Measurements from ENCODE around the gene ACADVL.

Gene ACADVL

DNA sequence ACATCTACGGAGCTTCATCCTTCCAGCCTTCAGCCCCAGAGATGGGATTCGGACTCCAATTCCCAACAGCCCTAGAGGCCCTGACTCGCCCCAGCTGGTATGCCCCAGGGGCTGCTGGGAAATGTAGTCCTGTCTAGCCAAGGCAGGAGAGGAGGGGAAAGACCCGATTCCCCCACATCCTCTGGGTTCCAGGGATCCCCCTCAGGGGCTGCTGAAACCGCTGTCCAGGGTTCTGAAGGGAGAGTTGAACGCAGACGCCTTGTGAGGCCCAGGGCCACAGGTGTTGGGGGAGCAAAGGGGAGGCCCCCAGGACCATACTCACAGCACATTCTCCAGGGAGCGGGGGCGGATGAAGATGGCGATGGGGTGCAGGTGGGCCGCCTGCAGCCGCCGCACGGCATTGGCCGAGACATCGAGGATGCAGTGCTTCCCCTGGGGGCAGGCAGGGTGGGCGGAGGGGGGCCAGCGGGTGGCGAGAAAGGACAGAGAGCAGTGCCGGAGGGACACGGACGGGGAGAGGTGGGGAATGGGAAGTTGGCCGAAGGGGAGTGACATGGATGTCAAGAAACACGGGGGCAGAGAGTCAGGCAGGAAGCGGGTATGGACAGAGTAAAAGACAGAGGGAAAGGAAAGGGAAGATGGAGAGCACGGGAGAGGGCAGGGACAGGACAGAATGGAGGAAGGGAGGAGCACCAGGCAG lies 28.0 kb upstream of the ACADVL start:
- peak; percentile 92 for DNase-seq (ENCODE audit: low spot score)

DNA sequence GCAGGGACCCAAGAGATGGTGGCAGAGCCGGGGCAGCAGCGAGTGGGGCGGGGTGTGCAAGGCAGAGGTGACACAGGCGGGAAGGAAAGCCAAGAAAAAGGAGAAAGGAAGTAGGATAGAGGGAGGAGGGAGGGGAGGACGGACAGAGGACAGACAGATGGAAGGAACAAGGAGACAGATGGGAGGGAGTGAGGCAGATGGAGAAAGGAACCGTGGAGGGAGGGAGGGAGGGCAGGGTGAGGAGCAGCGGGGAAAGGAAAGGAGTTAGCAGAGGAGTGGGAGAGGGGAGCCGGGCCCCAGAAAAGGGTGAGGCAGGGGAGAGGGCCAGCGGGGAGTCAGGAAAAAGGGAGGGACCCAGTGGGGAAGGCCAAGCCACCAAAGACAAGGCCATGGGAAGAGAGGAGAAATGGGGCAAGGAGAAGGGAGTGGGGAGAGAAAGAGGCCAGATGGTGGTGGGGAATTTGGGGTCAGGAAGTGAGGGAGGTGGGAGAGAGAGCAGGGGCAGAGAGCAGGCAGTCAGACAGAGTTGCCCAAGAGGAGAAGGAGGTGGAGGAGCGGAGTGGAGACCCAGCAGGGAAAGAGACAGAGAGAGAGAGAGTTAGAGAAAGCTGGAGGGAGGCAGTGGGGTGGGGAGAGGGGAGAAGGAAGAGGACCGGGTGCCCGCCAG lies 27.3 kb upstream of the ACADVL start:
- no peak for DNase-seq (ENCODE audit: low spot score)

DNA sequence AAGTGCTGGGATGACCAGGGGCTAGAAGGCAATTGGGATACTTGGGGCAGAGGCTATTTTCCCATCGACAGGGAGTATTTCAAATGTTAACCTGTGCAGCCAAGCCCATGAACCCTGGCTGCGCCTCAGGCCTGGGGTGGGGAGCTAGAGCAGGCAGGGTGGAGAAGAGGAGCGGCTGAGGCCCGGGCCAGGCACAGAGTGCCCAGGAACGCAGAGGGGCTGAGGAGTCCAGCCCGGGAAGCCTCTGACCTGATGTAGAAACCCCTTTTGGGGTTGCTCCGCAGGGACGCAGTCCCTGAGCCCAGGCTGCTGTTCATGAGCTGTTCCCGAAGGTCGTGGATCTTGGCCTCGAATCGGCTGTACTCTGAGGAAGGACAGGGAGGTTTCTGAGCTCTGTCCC lies 23.8 kb upstream of the ACADVL start:
- no peak for DNase-seq (ENCODE audit: low spot score)

DNA sequence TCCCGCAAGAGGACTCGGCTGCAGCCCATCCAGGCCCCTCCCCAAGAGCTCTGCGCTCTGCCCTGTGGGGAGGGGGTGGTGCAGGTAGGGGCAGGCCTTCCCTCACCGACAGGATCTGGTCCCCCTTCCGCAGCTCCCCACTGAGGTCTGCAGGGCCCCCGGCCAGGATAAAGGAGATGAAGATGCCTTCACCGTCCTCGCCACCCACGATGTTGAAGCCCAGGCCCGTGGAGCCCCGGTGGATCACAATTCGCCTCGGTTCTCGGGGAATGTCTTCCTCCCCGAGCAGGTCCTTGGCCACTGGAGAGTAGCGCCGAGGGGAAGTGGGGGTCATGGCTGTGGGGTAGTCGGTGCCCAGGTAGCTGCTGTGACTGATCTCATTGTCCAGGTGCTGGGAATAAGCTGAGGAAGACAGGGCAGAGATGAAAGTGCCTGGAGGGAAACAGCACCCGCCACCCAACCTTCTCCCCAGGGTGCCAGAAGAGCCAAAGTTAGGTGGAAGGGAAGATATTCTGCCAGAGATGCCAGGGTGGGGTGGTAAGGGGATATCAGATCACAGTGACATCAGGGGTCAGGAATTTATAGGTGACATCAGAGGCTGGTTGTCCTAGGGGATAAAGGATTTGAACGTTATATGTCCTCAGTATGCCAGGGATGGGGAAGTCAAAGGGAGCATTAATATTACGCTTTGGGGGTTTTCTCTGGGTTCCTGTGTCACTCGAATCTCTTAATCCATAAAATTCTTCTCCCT lies 22.9 kb upstream of the ACADVL start:
- no peak for DNase-seq (ENCODE audit: low spot score)

DNA sequence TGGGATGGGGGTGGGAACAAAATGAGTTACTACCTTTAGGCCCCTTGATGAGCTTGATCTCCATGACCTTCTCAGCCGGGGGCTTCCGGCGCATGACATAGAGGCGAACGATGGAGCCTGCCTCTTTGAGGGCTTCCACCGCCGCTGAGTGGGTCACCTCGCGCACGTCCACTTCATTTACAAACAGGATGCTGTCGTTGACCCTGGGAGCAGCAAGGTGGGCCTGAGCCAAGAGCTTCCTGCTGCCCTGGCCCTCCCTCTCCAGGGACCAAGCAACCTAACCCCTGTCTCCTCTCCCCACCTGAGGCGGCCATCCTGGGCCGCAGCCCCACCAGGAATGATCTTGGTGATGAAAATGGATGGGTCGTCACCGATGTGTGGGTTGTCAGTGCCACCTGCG lies 16.3 kb upstream of the ACADVL start:
- DNase-seq (ENCODE audit: low spot score) = no peak

DNA sequence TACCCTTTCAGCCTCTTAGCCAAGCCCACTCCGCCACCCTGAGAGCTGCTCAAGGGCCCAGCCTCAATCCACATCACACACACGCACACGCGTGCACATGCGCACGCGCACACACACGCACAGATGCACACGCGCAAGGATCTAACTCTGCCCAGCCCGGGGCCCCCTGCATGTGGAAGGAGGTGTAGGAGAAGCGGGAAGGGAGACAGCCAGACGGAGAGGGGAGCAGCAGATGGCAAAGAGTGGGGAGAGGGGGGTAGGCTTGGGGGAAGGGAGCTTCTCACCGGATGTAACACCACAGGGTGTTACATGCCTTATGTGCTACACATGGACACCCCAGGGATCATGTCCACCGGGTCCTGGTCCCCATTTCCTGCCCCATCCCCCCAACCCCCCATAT lies 15.4 kb upstream of the ACADVL start:
- no peak for DNase-seq (ENCODE audit: low spot score)

DNA sequence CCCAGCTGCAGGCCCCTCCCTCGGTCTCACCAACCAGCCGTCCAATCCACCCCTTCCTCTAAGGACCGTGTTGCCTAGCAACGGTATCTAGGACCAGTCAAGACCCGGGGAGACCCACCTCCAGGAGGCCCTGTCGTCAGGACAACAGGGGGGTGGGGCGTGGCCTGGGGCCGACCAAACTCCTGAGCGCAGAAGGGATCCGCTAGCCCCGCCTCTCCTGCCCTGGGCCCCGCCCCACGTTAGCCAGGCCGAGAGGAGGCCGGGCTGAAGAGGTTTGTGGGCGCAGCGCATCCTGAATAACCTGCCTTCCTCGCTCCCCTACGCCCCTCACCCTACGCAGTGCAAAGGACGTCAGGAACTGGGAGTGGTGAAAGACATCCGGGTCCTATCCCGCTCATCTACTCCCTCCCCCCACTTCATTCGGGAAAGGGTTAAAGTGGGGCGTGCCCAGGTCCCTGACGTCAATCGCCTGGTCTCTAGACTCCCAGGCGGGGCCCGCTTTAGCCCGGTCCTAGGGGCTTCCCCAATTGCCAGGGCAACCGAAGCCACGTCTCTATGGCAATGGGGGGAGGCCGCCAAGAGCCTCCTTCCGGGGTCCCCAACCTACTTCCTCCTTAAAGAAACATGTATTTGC lies 14.8 kb upstream of the ACADVL start:
- peak; percentile 96 for DNase-seq (ENCODE audit: low spot score)

DNA sequence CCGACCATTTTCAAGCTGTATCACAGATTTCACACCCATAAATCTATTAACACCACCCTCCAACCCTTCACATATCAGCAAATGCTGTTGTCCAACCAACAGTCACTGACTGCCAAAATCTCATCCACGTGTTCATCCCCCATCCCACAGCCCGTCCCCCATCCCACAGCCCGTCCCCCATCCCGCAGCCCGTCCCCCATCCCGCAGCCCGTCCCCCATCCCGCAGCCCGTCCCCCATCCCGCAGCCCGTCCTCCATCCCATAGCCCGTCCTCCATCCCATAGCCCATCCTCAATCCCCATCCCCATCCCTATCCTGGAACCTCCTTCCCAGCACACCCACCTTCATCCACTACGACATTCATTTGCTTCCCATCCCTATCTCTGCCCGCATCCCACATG lies 14.2 kb upstream of the ACADVL start:
- no peak for DNase-seq (ENCODE audit: low spot score)

DNA sequence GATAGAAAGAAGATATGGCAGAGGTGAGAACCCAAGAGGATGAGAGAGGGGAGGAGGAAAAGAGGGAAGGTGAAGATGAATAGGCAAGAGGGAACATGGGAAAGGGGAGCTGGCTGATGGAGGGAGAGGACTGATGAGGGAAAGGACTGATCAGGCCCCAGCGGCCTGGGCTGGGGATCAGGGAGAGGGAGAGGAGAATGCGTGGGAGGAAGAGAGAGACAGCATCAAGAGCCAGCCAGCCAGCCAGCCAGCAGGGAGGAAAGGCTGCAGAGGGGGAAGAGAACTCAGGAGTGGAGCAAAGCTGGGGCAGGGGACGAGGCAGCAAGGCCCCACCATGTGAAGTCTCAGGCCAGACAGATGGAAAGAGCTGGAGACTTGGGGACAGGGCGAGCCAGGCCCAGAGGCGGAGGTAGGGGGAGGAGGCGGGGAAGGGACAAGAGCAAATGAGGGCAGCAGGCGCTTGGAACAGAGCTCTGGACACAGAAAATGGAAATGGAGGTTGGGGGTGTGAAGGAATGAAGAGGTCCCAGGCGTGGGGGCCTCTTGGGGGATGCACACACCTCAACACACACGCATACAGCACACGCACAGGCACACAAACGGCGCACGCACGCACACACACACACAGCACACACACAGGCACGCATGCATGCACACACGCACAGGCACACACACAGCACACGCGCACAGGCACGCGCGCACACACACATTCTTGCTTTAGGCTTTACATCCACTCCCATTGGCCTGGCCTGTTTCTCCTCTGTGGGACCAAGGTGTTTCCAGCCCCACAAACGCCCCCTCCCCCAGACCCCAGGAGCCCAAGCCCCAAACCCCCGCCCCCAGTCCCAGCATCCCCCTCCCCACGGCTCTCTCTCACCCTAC lies 12.4 kb upstream of the ACADVL start:
- no peak for DNase-seq (ENCODE audit: low spot score)

DNA sequence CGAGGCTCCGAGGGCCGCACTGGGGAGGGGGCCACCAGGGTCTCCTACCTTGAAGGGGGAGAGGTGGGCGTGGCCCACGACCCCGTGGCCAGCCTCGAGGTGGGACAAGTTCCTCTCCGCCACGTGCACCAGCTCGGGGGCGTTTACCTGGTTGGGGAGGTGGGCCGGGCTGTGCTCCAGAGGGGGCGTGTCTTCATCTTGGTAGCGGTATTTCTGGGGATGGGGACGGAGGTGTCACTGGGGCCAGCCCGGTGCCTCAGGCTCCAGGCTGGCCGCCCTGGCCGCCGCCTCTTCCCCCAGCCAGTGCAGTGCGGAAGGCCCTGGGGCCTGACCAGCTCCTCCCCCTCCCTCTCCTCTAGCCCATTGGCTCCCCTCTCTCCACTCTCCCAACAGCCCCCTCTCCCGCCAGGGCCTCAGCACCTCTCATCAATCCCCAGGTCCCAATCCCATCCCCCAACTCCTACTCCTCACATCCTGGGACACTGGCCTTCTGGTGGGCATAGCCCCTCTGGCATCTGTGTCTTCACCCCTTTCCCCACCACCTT lies 11.6 kb upstream of the ACADVL start:
- DNase-seq (ENCODE audit: low spot score) = peak; percentile 42

DNA sequence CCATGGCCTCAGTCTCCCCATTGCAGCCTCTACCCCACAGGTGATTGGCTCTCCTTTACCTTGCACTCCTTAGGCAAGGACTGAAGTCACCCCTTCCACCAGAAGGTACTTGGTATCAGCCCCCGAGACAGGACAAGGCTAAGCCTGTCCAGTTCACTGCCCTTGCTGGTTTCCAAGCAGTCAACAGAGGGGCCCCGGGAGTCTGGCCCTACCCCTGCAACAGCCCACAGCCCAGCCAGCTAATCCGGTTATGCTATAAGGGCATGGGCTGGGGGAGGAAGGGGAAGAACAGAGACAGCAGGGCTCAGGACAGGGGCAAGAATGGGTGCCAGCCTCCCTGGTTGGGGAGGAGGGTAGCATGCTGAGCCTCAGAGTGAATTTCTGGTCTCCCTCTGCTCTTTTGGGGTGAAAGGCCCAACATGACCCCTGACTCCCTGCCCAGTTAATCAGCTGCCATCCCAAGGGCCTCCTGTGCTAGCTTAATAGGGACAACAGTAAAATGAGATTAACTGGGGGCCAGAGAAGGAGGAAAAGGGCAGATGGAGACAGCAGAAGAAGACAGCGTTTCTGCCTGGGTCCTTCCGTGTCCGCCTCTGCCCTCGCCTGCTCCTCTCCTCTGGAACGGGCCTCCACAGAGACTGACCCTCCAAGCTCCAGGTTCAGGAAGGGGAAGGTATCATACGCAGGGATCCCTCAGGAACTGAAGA lies 10.8 kb upstream of the ACADVL start:
- no peak for DNase-seq (ENCODE audit: low spot score)

DNA sequence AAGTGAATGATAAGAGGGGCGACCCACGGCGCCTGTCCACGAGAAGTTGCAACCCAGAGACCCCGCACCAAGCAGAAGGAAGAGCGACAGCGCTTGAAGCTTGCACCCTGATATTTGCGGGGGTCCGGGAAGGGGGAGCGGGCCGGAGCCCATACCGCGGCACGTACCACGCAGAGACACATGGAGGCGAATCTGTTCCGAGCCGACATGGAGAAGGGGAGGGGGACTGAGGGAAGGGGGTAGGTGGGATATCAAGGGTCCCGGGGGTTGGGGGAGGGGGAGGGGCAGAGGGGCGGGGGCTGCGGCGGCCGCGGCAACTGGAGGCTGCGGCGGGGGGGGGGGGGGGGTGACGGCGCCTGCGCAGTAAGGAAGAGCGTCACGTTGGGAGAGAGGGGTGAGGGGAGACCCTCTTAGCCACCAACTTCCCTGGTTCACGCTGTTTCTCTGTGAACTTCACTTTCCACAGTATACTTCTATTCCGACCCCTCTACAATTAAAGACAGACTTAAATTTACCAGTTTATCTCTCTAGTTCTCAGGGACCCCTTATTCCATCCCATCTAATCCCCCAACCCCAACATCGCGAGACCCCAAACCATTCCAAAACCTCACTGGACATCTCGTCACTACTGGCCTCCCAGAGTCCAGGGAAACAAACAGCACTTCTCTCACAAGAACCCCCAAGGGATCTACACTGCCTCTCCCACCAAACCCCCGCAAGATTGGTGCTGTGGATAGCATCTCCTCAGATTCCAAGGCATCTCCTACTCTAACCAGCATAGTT lies 8.1 kb upstream of the ACADVL start:
- no peak for DNase-seq (ENCODE audit: low spot score)

DNA sequence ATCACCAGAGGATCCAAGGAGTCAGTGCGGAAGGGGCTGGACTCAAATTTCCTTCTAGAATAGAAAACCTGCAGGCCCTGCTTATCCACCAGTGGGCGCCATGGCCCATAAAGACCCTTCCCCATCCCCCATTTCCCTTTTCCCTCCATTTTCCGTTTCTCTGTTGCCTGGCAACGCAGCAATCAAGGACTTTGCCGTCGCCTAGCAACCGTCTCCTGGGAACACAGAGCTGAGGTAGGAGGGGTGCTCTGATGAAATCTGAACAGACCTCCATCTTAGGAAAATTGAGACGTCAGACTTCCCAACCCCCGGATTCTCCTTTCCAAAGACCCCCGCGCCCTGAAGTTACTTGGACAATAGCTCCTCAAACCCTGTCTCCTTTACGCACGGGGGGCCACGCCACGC lies 5.8 kb upstream of the ACADVL start:
- DNase-seq (ENCODE audit: low spot score) = peak; percentile 82

DNA sequence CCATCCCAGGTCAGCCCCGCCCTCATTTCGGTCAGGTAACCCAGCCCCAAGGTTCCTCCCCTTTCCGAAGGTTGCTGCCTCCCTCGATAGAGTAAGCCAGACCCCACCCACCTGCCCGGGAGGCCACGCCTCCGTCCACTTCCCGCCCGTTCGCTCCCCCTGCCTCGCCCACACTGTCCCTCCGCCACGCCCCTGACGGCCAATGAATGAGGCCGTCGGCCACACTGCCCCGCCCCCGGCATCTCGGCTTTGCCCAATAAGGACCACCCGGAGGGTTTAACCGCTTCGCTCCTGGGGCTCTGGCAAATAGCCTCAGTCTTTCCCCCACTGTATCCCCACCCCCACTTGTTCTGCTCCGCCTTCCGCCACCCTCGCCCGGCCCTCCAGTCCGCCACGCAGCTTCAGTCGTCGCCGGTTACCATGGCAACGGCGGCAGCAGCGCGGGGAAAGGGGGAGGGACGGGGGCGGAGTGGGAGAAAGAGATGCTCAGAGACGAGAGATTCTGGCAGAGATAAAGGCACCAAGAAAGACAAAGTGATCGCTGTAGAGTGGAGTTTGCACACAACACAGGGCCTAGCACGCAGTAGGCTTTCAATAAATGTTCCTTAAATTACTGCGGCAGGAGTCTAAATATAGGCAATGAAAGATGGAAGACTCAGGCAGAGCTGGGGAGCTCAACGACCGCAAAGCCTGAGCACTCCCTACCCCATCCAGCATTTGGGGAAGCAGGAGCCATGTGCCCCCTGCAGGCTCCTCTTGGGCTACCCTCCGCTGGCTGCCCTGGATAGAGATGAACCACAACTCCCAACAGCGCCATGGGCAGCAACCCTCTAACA lies 5.2 kb upstream of the ACADVL start:
- DNase-seq (ENCODE audit: low spot score) = peak; percentile 94

DNA sequence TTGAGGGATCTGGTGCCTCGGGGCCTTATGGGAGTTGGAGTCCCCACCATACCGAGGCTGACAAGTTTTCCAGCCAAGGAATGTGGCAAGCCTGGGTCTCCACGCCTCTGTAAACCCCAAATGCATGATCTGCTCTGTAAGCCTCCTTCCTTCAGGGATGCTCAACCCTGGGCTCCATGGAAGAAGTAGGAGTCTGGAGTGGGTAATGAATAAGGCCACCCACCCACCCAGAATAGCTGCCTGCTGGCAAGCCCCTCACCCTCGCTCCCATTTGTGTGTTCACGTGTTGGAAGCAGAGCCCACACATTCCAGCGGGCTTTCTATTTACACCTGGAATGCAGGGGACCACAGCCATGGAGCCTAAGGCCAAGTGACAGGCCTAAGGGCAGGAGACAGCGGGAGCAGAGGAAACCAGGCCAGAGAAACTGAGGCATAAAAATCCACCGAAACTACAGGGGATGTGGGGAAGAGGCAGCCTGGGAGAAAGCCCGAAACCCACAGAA lies 4.6 kb upstream of the ACADVL start:
- DNase-seq (ENCODE audit: low spot score) = no peak

DNA sequence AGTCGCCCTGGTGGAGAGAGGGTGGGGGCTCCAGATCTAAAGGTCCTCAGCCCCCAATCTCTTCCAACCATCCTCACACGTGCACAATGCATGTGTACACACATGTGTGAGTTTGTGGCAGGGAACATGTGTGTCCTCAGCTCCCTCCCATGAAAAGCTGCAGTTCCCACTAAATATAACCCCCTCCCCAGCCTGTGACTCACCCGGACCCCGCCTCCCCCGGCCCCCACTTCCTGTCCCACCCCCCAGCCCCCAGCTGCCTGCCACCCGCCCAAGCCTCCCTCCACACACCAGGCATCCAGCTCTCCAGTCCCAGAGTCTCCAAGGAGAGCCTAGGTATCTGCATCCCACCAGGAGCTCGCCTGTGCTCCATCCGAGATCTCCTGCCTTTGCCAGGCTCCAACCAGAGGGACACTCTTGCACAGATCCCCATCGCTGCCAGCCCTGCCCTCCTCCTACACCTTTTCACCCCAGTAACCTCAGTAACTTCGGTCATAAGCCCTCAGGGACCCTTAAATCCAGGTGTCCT lies 4.0 kb upstream of the ACADVL start:
- no peak for DNase-seq (ENCODE audit: low spot score)

DNA sequence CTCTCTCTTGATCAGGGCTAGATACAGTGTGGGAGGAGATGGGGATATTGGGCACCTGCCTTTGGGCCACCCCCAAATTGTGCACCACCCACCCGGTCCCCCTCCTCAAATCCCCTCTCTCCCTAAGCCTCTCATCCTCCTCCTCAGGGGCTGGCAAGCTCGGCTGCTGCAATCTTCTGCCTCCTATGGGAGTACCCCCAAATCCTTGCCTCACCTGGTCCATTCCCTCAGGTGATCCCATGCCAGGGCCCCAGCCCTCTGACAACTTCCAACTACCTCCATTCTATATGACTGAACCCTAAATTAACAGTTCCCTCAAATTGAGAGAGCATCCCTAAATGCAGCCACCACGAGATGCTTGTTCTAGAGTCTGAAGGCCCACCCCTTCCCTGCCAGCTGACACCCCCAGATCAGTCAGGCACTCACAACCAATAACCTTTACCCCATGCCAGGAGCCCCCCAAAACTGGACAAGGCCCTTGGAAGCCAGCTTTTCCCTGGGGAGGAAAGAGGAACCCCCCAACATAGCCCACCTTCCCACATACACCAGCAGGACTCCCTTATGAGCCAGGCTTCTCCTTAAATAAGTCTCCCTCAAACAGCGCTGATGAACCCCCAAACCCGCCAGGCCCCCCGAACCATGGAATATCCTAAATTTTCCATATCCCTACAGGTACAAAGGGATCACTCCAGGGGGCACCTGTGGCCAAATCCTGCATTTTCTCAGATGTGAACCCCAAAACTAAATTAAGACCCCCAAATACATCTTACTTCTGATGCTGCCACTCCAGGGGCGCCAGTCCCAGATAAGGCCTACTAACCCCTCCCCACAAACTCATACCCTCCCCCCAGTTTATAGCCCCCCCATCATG lies 3.3 kb upstream of the ACADVL start:
- no peak for DNase-seq (ENCODE audit: low spot score)
